ENCODE results near the gene JAZF1.
A peak's percentile ranks its signal among the peaks of the same experiment; 100 is the strongest.

JAZF1 gene

GRCh38 chr7:27795977-27796376 lies 384.6 kb downstream of the JAZF1 start:
- TF ChIP-seq CEBPB (IDR thresholded peaks at IDR 0.05) = no peak
- TF ChIP-seq NFIC (IDR thresholded peaks at IDR 0.05) = no peak
- no peak for TF ChIP-seq YY1 (IDR thresholded peaks at IDR 0.05; ENCODE audit: low read depth)
- TF ChIP-seq CREB1 (IDR thresholded peaks at IDR 0.05; ENCODE audit: low read depth) = no peak
- TF ChIP-seq REST (IDR thresholded peaks at IDR 0.05; ENCODE audit: low read depth) = no peak
- no peak for TF ChIP-seq MAX (IDR thresholded peaks at IDR 0.05)
- TF ChIP-seq EGR1 (IDR thresholded peaks at IDR 0.05) = no peak
- no peak for TF ChIP-seq TAF1 (IDR thresholded peaks at IDR 0.05; ENCODE audit: low read depth)
- no peak for TF ChIP-seq TEAD4 (IDR thresholded peaks at IDR 0.05)
- TF ChIP-seq RAD21 (IDR thresholded peaks at IDR 0.05; ENCODE audit: low read depth) = no peak
- no peak for TF ChIP-seq USF1 (IDR thresholded peaks at IDR 0.05)
- TF ChIP-seq EP300 (IDR thresholded peaks at IDR 0.05; ENCODE audit: borderline replicate concordance) = no peak
- TF ChIP-seq TCF12 (IDR thresholded peaks at IDR 0.05; ENCODE audit: low read depth) = no peak
- no peak for TF ChIP-seq ZBTB7A (IDR thresholded peaks at IDR 0.05; ENCODE audit: low read depth)
- no peak for TF ChIP-seq FOXM1 (IDR thresholded peaks at IDR 0.05; ENCODE audit: borderline replicate concordance, low read depth)

- TF ChIP-seq EP300 (IDR thresholded peaks at IDR 0.05; ENCODE audit: borderline replicate concordance) (no peak), EGR1 (IDR thresholded peaks at IDR 0.05) (no peak), FOXM1 (IDR thresholded peaks at IDR 0.05; ENCODE audit: borderline replicate concordance, low read depth) (no peak), TAF1 (IDR thresholded peaks at IDR 0.05; ENCODE audit: low read depth) (no peak), CEBPB (IDR thresholded peaks at IDR 0.05) (no peak), YY1 (IDR thresholded peaks at IDR 0.05; ENCODE audit: low read depth) (no peak), CREB1 (IDR thresholded peaks at IDR 0.05; ENCODE audit: low read depth) (no peak), ZBTB7A (IDR thresholded peaks at IDR 0.05; ENCODE audit: low read depth) (no peak)
These were observed 386.8 kb downstream of the JAZF1 start for GRCh38 chr7:27793780-27794179.

- TF ChIP-seq MAX (IDR thresholded peaks at IDR 0.05) (no peak), CEBPB (IDR thresholded peaks at IDR 0.05) (no peak), USF1 (IDR thresholded peaks at IDR 0.05) (no peak), CREB1 (IDR thresholded peaks at IDR 0.05; ENCODE audit: low read depth) (no peak), REST (IDR thresholded peaks at IDR 0.05; ENCODE audit: low read depth) (no peak), TEAD4 (IDR thresholded peaks at IDR 0.05) (no peak), ZBTB7A (IDR thresholded peaks at IDR 0.05; ENCODE audit: low read depth) (no peak), EGR1 (IDR thresholded peaks at IDR 0.05) (no peak), YY1 (IDR thresholded peaks at IDR 0.05; ENCODE audit: low read depth) (no peak), TAF1 (IDR thresholded peaks at IDR 0.05; ENCODE audit: low read depth) (no peak), FOXM1 (IDR thresholded peaks at IDR 0.05; ENCODE audit: borderline replicate concordance, low read depth) (no peak), NFIC (IDR thresholded peaks at IDR 0.05) (no peak), RAD21 (IDR thresholded peaks at IDR 0.05; ENCODE audit: low read depth) (no peak), EP300 (IDR thresholded peaks at IDR 0.05; ENCODE audit: borderline replicate concordance) (no peak), TCF12 (IDR thresholded peaks at IDR 0.05; ENCODE audit: low read depth) (no peak)
These were observed 392.2 kb downstream of the JAZF1 start for GRCh38 chr7:27788437-27788836.

DNA sequence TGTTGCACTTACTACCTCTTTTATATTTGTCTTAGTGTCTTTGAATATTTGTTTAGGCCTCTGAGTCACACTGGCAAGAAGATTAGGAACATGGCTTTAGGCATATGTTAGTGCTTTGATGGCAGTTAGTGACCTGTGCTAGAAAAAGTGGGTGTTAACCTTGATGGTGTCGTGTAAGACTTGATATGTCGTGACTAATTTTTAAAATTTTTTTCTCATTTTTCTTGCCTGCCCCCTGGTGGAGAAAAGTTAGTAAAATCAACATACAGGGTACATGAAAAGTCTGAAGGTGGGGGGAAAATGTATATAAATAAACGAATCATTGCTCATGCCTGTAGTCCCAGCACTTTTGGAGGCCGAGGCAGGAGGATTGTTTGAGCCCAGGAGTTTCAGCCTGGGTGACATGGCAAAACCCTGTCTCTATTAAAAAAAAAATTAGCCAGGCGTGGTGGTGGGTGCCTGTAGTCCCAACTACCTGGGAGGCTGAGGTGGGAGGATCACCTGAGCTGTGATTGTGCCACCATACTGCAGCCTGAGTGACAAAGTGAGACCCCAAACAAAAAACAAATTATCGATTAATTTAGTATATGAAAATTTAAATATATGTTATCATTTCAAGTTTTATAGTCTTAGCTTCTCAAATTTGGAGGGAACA lies 396.1 kb downstream of the JAZF1 start:
- peak; percentile 33 for TF ChIP-seq RAD21 (IDR thresholded peaks at IDR 0.05; ENCODE audit: low read depth)
- TF ChIP-seq CREB1 (IDR thresholded peaks at IDR 0.05; ENCODE audit: low read depth) = no peak

DNA sequence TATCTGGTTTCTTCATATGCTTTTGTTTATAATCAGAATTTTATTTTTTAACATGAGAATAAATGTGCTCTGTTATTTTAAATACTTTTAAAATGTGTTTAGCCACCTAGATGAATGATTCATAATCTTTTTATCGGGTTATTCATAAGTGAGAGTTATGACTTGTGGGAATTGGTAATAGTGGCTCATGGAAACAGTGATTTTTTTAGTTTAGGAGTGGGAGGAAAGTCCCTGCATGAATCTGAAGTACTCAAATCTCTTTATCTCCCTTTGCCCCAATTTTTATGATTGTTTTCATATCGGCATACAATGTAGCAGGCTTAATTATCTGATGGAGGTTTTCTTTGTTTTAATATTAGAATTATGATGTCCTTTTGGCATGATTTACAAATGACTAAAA lies 397.7 kb downstream of the JAZF1 start:
- TF ChIP-seq MAX (IDR thresholded peaks at IDR 0.05) (no peak), EGR1 (IDR thresholded peaks at IDR 0.05) (no peak), RAD21 (IDR thresholded peaks at IDR 0.05; ENCODE audit: low read depth) (no peak), USF1 (IDR thresholded peaks at IDR 0.05) (no peak), CEBPB (IDR thresholded peaks at IDR 0.05) (no peak)
